Measurements from ENCODE around the gene NPHP3.

DNA sequence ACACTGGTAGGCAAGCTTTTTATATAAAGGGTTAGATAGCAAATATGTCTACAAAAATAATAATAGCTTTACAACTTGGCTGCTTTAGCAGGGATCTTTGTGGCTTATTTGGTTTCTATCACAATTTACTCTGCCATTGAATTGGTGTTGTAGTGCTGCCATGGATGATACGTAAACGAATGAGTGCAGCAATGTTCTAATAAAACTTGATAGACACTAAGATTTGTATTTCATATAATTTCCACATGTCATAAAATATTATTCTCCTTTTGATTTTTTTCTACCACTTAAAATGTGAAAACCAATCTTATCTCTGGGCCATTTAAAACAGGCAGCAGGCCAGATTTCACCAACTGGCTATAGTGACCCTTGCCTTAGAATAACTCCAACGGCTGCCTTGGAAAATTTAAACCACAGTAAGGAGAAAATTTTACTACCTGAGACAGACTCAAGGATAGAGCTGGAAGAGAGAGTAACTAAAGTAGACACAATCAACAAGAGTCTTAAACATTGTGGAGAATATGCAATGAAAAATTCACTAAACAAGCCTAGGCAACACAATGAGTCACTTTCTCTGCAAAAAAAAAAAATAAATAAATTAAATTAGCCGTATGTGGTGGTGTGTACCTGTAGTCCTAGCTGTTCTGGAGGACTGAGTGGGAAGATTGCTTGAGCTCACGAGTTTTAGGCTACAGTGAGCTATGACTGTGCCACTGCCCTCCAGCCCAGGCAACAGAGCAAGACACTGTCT is 8.1 kb downstream of the NPHP3 start:
- no peak for TF ChIP-seq POLR2A (IDR thresholded peaks at IDR 0.05)
- TF ChIP-seq, protein P1, sequence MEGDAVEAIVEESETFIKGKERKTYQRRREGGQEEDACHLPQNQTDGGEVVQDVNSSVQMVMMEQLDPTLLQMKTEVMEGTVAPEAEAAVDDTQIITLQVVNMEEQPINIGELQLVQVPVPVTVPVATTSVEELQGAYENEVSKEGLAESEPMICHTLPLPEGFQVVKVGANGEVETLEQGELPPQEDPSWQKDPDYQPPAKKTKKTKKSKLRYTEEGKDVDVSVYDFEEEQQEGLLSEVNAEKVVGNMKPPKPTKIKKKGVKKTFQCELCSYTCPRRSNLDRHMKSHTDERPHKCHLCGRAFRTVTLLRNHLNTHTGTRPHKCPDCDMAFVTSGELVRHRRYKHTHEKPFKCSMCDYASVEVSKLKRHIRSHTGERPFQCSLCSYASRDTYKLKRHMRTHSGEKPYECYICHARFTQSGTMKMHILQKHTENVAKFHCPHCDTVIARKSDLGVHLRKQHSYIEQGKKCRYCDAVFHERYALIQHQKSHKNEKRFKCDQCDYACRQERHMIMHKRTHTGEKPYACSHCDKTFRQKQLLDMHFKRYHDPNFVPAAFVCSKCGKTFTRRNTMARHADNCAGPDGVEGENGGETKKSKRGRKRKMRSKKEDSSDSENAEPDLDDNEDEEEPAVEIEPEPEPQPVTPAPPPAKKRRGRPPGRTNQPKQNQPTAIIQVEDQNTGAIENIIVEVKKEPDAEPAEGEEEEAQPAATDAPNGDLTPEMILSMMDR (IDR thresholded peaks at IDR 0.05): no peak

All from vagina (tissue), 2 donors.